Vagina (tissue), 2 donors: ENCODE data around the gene PHF23.

Experiments
- CTCF ChIP-seq, 3 experiments: fragments of 450-650 bp in 2 of 3; fragments of 200-600 bp in 1 of 3; sonication (generic) in 1 of 3; IDR thresholded peaks; one replicate each; pipeline ENCODE4 v1.5.1; 2017 to 2019; ENCODE audit warnings: antibody characterized with exemption in 3 of 3, mild to moderate bottlenecking in 2 of 3, moderate library complexity in 2 of 3
- POLR2A ChIP-seq, 2 donors: fragments of 450-650 bp; IDR thresholded peaks; one replicate each; pipeline ENCODE4 v1.6.1; 2017; ENCODE audit warnings: antibody characterized with exemption in 2 of 2, mild to moderate bottlenecking in 2 of 2, moderate library complexity in 2 of 2
- POLR2AphosphoS5 ChIP-seq, 2 donors: sonication (generic); formaldehyde crosslinking; IDR thresholded peaks; one replicate each; pipeline ENCODE4 v1.9.0; 2017; ENCODE audit warnings: antibody characterized with exemption in 2 of 2, mild to moderate bottlenecking in 2 of 2, low read depth in 1 of 2; ENCODE audit not compliant: insufficient read depth in 1 of 2

GRCh38 chr17:7240375-7240774 lies 1.1 kb upstream of the PHF23 start:
- TF ChIP-seq CTCF (IDR thresholded peaks at IDR 0.05) (no peak), POLR2A (IDR thresholded peaks at IDR 0.05) (no peak), POLR2AphosphoS5 (IDR thresholded peaks at IDR 0.05; ENCODE audit: insufficient read depth in 1 of 2, low read depth in 1 of 2) (no peak)
